ENCODE data around the gene TUFT1.

Gene TUFT1

GRCh38 chr1:151621351-151621750 lies 81.2 kb downstream of the TUFT1 start:
- Histone ChIP-seq H3K9me3 (ENCODE audit: severe bottlenecking) (no peaks in the 10 kb centered on the region), H3K4me3 (ENCODE audit: low read depth, low read length) (no peak overlapping the region), H3K36me3 (peaks cover 22% of the 10 kb centered on the region), H3K27ac (no peak overlapping the region), H3K27me3 (ENCODE audit: insufficient read depth, low read depth, severe bottlenecking) (no peaks in the 10 kb centered on the region)
- DNase-seq, result no peak
- no peak for TF ChIP-seq CTCF (IDR thresholded peaks at IDR 0.05; ENCODE audit: low read depth, low read length)

DNA sequence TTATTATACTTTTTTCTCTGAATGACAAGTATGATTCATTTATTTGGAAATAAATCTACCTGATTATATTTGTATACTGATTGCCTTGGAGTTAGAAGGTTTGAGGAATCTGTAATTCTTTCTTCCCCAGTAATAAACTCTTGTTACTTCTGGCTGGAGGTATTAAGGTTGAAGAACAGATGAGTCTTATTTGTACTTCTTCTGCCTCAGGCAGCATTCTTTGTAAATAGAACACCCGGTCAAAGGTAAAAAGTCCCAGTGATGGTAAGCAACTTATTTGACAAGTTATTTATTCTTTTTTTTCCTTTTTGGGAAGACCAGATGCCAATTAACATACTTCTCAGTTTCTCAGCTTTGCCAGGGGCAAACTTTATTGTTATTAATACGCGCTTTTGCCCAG lies 84.7 kb downstream of the TUFT1 start:
- TF ChIP-seq CTCF (IDR thresholded peaks at IDR 0.05; ENCODE audit: low read depth, low read length), result no peak
- Histone ChIP-seq H3K27ac (no peak overlapping the region), H3K4me3 (ENCODE audit: low read depth, low read length) (no peak overlapping the region), H3K36me3 (peaks cover 17% of the 10 kb centered on the region), H3K9me3 (ENCODE audit: severe bottlenecking) (no peaks in the 10 kb centered on the region), H3K27me3 (ENCODE audit: insufficient read depth, low read depth, severe bottlenecking) (no peaks in the 10 kb centered on the region)
- DNase-seq, result no peak

GRCh38 chr1:151626740-151627334 lies 86.7 kb downstream of the TUFT1 start:
- no peak overlapping the region for H3K27ac ChIP-seq
- TF ChIP-seq CTCF (IDR thresholded peaks at IDR 0.05; ENCODE audit: low read depth, low read length), result no peak
- no peaks in the 10 kb centered on the region for H3K9me3 ChIP-seq (ENCODE audit: severe bottlenecking)
- H3K36me3 ChIP-seq, result peaks cover 16% of the 10 kb centered on the region
- no peak overlapping the region for H3K4me3 ChIP-seq (ENCODE audit: low read depth, low read length)
- H3K27me3 ChIP-seq (ENCODE audit: insufficient read depth, low read depth, severe bottlenecking), result no peaks in the 10 kb centered on the region
- no peak for DNase-seq

GRCh38 chr1:151629278-151629677 lies 89.2 kb downstream of the TUFT1 start:
- Histone ChIP-seq H3K4me3 (ENCODE audit: low read depth, low read length) (no peak overlapping the region), H3K36me3 (peaks cover 11% of the 10 kb centered on the region), H3K27ac (no peak overlapping the region), H3K27me3 (ENCODE audit: insufficient read depth, low read depth, severe bottlenecking) (no peaks in the 10 kb centered on the region), H3K9me3 (ENCODE audit: severe bottlenecking) (no peaks in the 10 kb centered on the region)
- no peak for TF ChIP-seq CTCF (IDR thresholded peaks at IDR 0.05; ENCODE audit: low read depth, low read length)
- no peak for DNase-seq
